ENCODE data around the gene PSAPL1. TPM values are rescaled to one million over a fixed set of nuclear protein-coding genes. Genes with fewer than 3 reads are reported as not detected.

Gene PSAPL1
- total and polyA plus RNA-seq, 2 of the 8 experiments (the other 6 are each of a cell fraction or from before 2014, with no cell fraction given) = 0.03 TPM; not detected in 1

- no peak for TF ChIP-seq CHD7 (IDR thresholded peaks at IDR 0.05; ENCODE audit: insufficient replicate concordance, low read length)
- no peak for TF ChIP-seq POLR2A (IDR thresholded peaks at IDR 0.05; ENCODE audit: control extremely low read depth in 1 of 2, low read depth in 2 of 2, low read length in 2 of 2)
- no peak for TF ChIP-seq POU5F1 (IDR thresholded peaks at IDR 0.05; ENCODE audit: low read depth, low read length)
- TF ChIP-seq SAP30 (IDR thresholded peaks at IDR 0.05; ENCODE audit: insufficient read depth, insufficient replicate concordance, low read length) = no peak
- TF ChIP-seq PHF8 (conservative IDR thresholded peaks at IDR 0.05; ENCODE audit: low read depth, low read length) = no peak
- TF ChIP-seq MAFK (IDR thresholded peaks at IDR 0.05; ENCODE audit: low read depth, low read length) = no peak
- TF ChIP-seq TCF12 (IDR thresholded peaks at IDR 0.05; ENCODE audit: low read depth, low read length) = no peak
- no peak for TF ChIP-seq CTCF (IDR thresholded peaks at IDR 0.05; ENCODE audit: control extremely low read depth in 1 of 3, insufficient read depth in 1 of 3, low read depth in 1 of 3, low read length in 3 of 3)
- TF ChIP-seq EZH2 (IDR thresholded peaks at IDR 0.05; ENCODE audit: low read depth, low read length, severe bottlenecking) = no peak
Observed at GRCh38 chr4:7395645-7396044, 39.1 kb downstream of the PSAPL1 start (continued).

Measured in H1 (cell line).